GM18517 (cell line): Measurements from ENCODE around the gene TNIP2.
"Not testable (repeated sequence)": the region's sequence is repeated elsewhere in the genome, so short reads cannot be mapped to it uniquely, and the experiment has no call there.

Experiments
- ATAC-seq: cut with Tn5 transposase; IDR thresholded peaks from one replicate; pipeline ENCODE4 v1.9.1; 2021; ENCODE audit warnings: mild to moderate bottlenecking, moderate library complexity; ENCODE audit not compliant: unreplicated experiment

Gene TNIP2

GRCh38 chr4:2794486-2795299, 38.6 kb upstream of the TNIP2 start:
- ATAC-seq: no peak

- ATAC-seq: no peak
Observed at GRCh38 chr4:2793586-2794485, 37.7 kb upstream of the TNIP2 start.

GRCh38 chr4:2792711-2793585, 36.8 kb upstream of the TNIP2 start, which contains the start of gene SH3BP2:
Gene SH3BP2 (plus strand): TSS chr4:2793085. CDS start chr4:2820618, 27,533 bp downstream.
- no peak for ATAC-seq

- no peak for ATAC-seq
Observed at GRCh38 chr4:2792396-2792710, 36.2 kb upstream of the TNIP2 start.

- no peak for ATAC-seq
Observed at GRCh38 chr4:2791518-2792395, 35.6 kb upstream of the TNIP2 start.

GRCh38 chr4:2790583-2791517, 34.7 kb upstream of the TNIP2 start:
- ATAC-seq: no peak

GRCh38 chr4:2789793-2790582, 33.9 kb upstream of the TNIP2 start:
- ATAC-seq: no peak

GRCh38 chr4:2789351-2789750, 33.2 kb upstream of the TNIP2 start:
- no peak for ATAC-seq

GRCh38 chr4:2788532-2789103, 32.5 kb upstream of the TNIP2 start:
- no peak for ATAC-seq

- ATAC-seq: no peak
Observed at GRCh38 chr4:2788101-2788500, 32.0 kb upstream of the TNIP2 start.

GRCh38 chr4:2787230-2788100, 31.3 kb upstream of the TNIP2 start:
- ATAC-seq: peak; percentile 78

GRCh38 chr4:2786794-2787229, 30.7 kb upstream of the TNIP2 start:
- ATAC-seq: no peak

GRCh38 chr4:2786152-2786671, 30.1 kb upstream of the TNIP2 start:
- no peak for ATAC-seq

GRCh38 chr4:2785613-2786012, 29.5 kb upstream of the TNIP2 start:
- ATAC-seq: no peak

- ATAC-seq: no peak
Observed at GRCh38 chr4:2783790-2784189, 27.7 kb upstream of the TNIP2 start.

- no peak for ATAC-seq
Observed at GRCh38 chr4:2781911-2782310, 25.8 kb upstream of the TNIP2 start.

GRCh38 chr4:2780643-2781042, 24.5 kb upstream of the TNIP2 start:
- not testable (repeated sequence) for ATAC-seq
